MCF 10A (cell line): ENCODE data around the gene TPT1. TPM values are rescaled to one million over a fixed set of nuclear protein-coding genes. Genes with fewer than 3 reads are reported as not detected.
A peak's percentile ranks its signal among the peaks of the same experiment; 100 is the strongest.

ENCODE experiments used
- BruUV-seq: library from RNA; stranded (reverse); fragments of 400-500 nt; replicated peaks from 2 replicates; lab custom pipeline; 2021; lab: Mats Ljungman, UMichigan
- CTCF ChIA-PET: fragments of 300-600 bp; sonication (Branson Sonifier 250); formaldehyde crosslinking; extraction: SDS; loops from one replicate; lab custom pipeline; 2021; ENCODE audit warnings: antibody characterized with exemption, inconsistent platforms; lab: Yijun Ruan, JAX
- POLR2A ChIA-PET: fragments of 300-600, 350-650 bp; sonication (Branson Sonifier 250); formaldehyde crosslinking; extraction: SDS; loops from one replicate; lab custom pipeline; 2020; ENCODE audit warnings: antibody characterized with exemption, inconsistent platforms; lab: Yijun Ruan, JAX
- DNase-seq: peaks from one replicate; pipeline ENCODE4 v3.0.0-alpha.2; 2018; ENCODE audit not compliant: unreplicated experiment
- H3K27ac Mint-ChIP-seq: one replicate; pipeline ENCODE4 v1.8.0; 2022; ENCODE audit warnings: mild to moderate bottlenecking, low read depth, mixed read lengths; ENCODE audit not compliant: unreplicated experiment
- H3K27me3 Mint-ChIP-seq: one replicate; pipeline ENCODE4 v1.8.0; 2022; ENCODE audit warnings: mixed read lengths; ENCODE audit not compliant: insufficient read depth, unreplicated experiment
- H3K36me3 Mint-ChIP-seq: one replicate; pipeline ENCODE4 v1.8.0; 2022; ENCODE audit warnings: mild to moderate bottlenecking, moderate library complexity, mixed read lengths; ENCODE audit not compliant: insufficient read depth, unreplicated experiment
- H3K4me1 Mint-ChIP-seq: one replicate; pipeline ENCODE4 v1.8.0; 2022; ENCODE audit warnings: mixed read lengths; ENCODE audit not compliant: insufficient read depth, unreplicated experiment
- H3K4me3 Mint-ChIP-seq: one replicate; pipeline ENCODE4 v1.8.0; 2022; ENCODE audit warnings: mild to moderate bottlenecking, moderate library complexity, mixed read lengths; ENCODE audit not compliant: unreplicated experiment
- H3K9me3 Mint-ChIP-seq: one replicate; pipeline ENCODE4 v1.8.0; 2022; ENCODE audit warnings: mixed read lengths; ENCODE audit not compliant: unreplicated experiment
- intact Hi-C: fragments of 100-400 bp; cut with micrococcal nuclease; formaldehyde crosslinking; loops from 2 replicates; pipeline ENCODE4 v1.14.1; 2022
- total RNA-seq: library from RNA; stranded (reverse); gene quantifications from 2 replicates; pipeline ENCODE4 v1.2.3, GENCODE V29; 2022
- TF ChIP-seq, protein P1 (sequence below): fragments of 200-600 bp; IDR thresholded peaks from one replicate; pipeline ENCODE4 v1.8.0; 2022; ENCODE audit warnings: antibody characterized with exemption, mild to moderate bottlenecking; ENCODE audit not compliant: unreplicated experiment

Gene TPT1
- total RNA-seq, 1 experiment from 2014 or later, result 4,896 TPM

DNA sequence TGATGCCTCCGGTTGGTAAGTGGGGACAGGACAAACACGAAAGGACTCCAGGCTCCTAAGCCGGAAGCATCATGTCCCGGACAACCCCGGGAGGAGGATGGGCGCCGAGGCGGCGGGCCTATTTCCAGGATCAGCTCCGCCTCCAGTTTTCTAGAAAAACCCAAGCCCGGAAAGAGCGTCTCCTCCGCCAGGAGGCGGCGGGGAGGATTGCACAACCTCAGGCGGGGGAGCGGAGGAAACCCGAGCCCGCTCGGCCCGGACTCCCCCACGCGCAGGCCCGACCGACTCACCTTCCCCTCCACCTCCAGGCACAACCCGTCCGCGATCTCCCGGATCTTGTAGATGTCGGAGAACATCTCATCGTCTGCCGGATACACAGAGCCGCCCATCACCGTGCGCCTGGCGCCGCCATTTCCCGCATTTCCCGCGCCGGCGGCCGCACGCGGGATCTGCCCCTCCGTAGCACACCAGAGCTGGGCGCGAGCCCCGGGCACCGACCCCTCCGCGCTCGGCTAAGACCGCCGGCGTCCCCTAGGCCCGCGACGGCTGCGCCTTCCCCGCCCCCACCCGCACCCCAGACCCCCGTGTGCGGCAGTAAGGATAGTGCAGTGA lies 455 bp downstream of the TPT1 start:
- H3K36me3 Mint-ChIP-seq, result peaks cover 82% of the 10 kb centered on the region
- no TSS peak for BruUV-seq
- H3K4me1 Mint-ChIP-seq, result peaks cover 33% of the 10 kb centered on the region
- H3K27ac Mint-ChIP-seq, result peak overlapping the region; percentile 95
- no peaks in the 10 kb centered on the region for H3K27me3 Mint-ChIP-seq
- TF ChIP-seq, protein P1, sequence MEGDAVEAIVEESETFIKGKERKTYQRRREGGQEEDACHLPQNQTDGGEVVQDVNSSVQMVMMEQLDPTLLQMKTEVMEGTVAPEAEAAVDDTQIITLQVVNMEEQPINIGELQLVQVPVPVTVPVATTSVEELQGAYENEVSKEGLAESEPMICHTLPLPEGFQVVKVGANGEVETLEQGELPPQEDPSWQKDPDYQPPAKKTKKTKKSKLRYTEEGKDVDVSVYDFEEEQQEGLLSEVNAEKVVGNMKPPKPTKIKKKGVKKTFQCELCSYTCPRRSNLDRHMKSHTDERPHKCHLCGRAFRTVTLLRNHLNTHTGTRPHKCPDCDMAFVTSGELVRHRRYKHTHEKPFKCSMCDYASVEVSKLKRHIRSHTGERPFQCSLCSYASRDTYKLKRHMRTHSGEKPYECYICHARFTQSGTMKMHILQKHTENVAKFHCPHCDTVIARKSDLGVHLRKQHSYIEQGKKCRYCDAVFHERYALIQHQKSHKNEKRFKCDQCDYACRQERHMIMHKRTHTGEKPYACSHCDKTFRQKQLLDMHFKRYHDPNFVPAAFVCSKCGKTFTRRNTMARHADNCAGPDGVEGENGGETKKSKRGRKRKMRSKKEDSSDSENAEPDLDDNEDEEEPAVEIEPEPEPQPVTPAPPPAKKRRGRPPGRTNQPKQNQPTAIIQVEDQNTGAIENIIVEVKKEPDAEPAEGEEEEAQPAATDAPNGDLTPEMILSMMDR, result peak; percentile 35
- intact Hi-C loops, result loop anchor here (1.0 kb wide), 1 partner anchor 27 kb away; no protein-coding TSS in a partner anchor
- H3K4me3 Mint-ChIP-seq, result peak overlapping the region; percentile 89
- ChIA-PET CTCF (interaction anchor here (1.1 to 2.0 kb wide), 3 partner anchors 30 to 54 kb away, joined by 4 to 11 read pairs (median 6); no protein-coding TSS in a partner anchor), POLR2A (interaction anchor here (0.7 to 5.2 kb wide), 32 partner anchors 10 to 1345 kb away, joined by 3 to 104 read pairs (median 6); partner anchors contain the start of genes COG3, GTF2F2 and SLC25A30)
- no peaks in the 10 kb centered on the region for H3K9me3 Mint-ChIP-seq
- DNase-seq, result peak; percentile 91

DNA sequence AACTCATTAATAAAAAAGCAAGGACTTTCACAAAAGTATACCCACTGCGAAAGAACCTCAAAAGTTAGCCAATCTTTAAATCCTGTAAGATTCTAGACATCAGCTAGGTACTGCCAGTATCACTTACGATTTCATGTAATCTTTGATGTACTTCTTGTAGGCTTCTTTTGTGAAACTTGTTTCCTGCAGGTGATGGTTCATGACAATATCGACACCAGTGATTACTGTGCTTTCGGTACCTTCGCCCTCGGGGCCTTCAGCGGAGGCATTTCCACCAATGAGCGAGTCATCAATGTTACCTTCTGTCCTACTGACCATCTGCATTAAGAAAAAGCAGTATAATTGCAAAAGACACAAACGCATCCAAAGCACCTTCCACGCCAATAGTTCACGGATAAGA lies 1.1 kb downstream of the TPT1 start:
- TF ChIP-seq, protein P1, result no peak
- BruUV-seq, result no TSS peak
- no peaks in the 10 kb centered on the region for H3K27me3 Mint-ChIP-seq
- DNase-seq, result no peak
- intact Hi-C loops, result no loop called here
- peak overlapping the region; percentile 89 for H3K4me3 Mint-ChIP-seq
- ChIA-PET POLR2A (interaction anchor here (0.7 to 5.2 kb wide), 25 partner anchors 9 to 1256 kb away, joined by 3 to 104 read pairs (median 6); partner anchors contain the start of genes COG3, GTF2F2 and SLC25A30), CTCF (interaction anchor here (1.1 to 1.9 kb wide), 2 partner anchors 31 to 55 kb away, joined by 4 to 11 read pairs; no protein-coding TSS in a partner anchor)
- peaks cover 40% of the 10 kb centered on the region for H3K4me1 Mint-ChIP-seq
- H3K27ac Mint-ChIP-seq, result peak overlapping the region; percentile 95
- peaks cover 82% of the 10 kb centered on the region for H3K36me3 Mint-ChIP-seq
- no peaks in the 10 kb centered on the region for H3K9me3 Mint-ChIP-seq

DNA sequence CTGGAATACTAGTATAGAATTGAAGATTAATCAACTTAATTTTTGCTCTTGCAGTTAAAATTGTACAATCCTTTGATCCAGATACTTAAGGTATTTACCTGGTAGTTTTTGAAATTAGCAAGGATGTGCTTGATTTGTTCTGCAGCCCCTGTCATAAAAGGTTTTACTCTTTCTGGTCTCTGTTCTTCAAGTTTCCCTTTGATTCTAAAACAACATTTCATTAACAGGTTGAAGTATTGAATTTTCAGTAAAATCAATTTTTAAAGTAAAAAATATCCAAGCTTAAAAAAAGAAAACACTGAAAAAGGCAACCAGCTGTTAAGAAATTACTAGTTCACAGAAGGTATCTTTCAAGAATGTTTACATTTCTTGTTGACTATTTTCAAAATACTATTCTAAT lies 1.6 kb downstream of the TPT1 start:
- TF ChIP-seq, protein P1, result no peak
- no TSS peak for BruUV-seq
- Mint-ChIP-seq H3K4me1 (peaks cover 44% of the 10 kb centered on the region), H3K9me3 (no peaks in the 10 kb centered on the region), H3K36me3 (peaks cover 82% of the 10 kb centered on the region), H3K4me3 (peak overlapping the region; percentile 89), H3K27ac (peak overlapping the region; percentile 95), H3K27me3 (no peaks in the 10 kb centered on the region)
- no peak for DNase-seq
- CTCF ChIA-PET, result interaction anchor here (1.3 to 1.9 kb wide), 2 partner anchors 31 kb away, joined by 3 to 11 read pairs; no protein-coding TSS in a partner anchor
- POLR2A ChIA-PET, result interaction anchor here (0.7 to 5.2 kb wide), 10 partner anchors 9 to 293 kb away, joined by 3 to 104 read pairs (median 24); partner anchors contain the start of gene SLC25A30
- intact Hi-C loops, result no loop called here

DNA sequence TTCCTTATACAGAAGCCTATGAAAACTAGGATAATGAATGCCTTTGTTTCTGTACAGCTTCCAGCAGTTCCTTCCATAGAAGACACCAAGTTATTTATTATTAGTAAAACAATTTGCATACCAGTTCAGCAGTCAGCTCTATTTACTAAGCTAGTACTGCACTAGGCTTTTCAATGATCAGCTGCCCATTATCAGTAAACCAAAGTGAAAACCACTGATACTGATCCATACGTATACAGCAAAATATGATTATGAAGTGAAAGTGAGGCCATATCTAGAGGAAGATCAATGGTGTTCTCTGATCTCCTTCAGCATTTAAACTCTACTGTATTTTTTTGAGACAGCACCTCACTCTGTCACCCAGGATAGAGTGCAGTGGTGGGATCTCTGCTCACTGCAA lies 3.2 kb downstream of the TPT1 start:
- no peak for DNase-seq
- no peaks in the 10 kb centered on the region for H3K9me3 Mint-ChIP-seq
- no TSS peak for BruUV-seq
- CTCF ChIA-PET, result interaction anchor here (0.5 to 1.2 kb wide), 3 partner anchors 14 to 82 kb away, joined by 3 read pairs; no protein-coding TSS in a partner anchor
- H3K36me3 Mint-ChIP-seq, result peaks cover 83% of the 10 kb centered on the region
- H3K4me1 Mint-ChIP-seq, result peaks cover 56% of the 10 kb centered on the region
- intact Hi-C loops, result no loop called here
- POLR2A ChIA-PET, result interaction anchor here (0.8 to 4.6 kb wide), 5 partner anchors 12 to 503 kb away, joined by 3 to 50 read pairs (median 4); no protein-coding TSS in a partner anchor
- H3K4me3 Mint-ChIP-seq, result peak overlapping the region; percentile 89
- H3K27me3 Mint-ChIP-seq, result no peaks in the 10 kb centered on the region
- no peak overlapping the region for H3K27ac Mint-ChIP-seq
- TF ChIP-seq, protein P1, result no peak
